Common myeloid progenitor, CD34-positive (primary cell): ENCODE measurements around the gene SCAMP5.

ENCODE experiments used
- CTCF ChIA-PET: fragments of 350-600 bp; sonication (Branson Sonifier 250); formaldehyde crosslinking; loops from one replicate; lab custom pipeline; 2021; ENCODE audit warnings: antibody characterized with exemption; lab: Charles Lee
- POLR2A ChIA-PET: fragments of 350-600 bp; sonication (Branson Sonifier 250); formaldehyde crosslinking; loops from one replicate; lab custom pipeline; 2021; ENCODE audit warnings: antibody characterized with exemption; lab: Charles Lee
- DNase-seq, 3 donors: peaks; one replicate each; pipeline versions ENCODE4 v3.0.0 to v3.0.0-alpha.2; 2013
- H3K27ac ChIP-seq, 2 experiments: 1 replicate in 1 of 2; 2 replicates in 1 of 2; pipeline ENCODE4 v1.7.0; 2013; ENCODE audit warnings: inconsistent platforms in 2 of 2, low read length in 2 of 2, mild to moderate bottlenecking in 2 of 2, low read depth in 1 of 2, moderate library complexity in 1 of 2; ENCODE audit not compliant: severe bottlenecking in 2 of 2, insufficient read depth in 1 of 2, poor library complexity in 1 of 2
- H3K27me3 ChIP-seq, 5 experiments: replicated peaks in 2 of 5; 1 replicate in 3 of 5; 2 replicates in 2 of 5; pipeline versions ENCODE4 v1.6.1 to v1.7.0; 2013; ENCODE audit warnings: low read length in 4 of 5, mild to moderate bottlenecking in 2 of 5, moderate library complexity in 2 of 5, inconsistent platforms in 1 of 5; ENCODE audit not compliant: insufficient read depth in 5 of 5, control insufficient read depth in 4 of 5
- H3K36me3 ChIP-seq, 4 experiments: 1 replicate in 2 of 4; 2 replicates in 2 of 4; pipeline versions ENCODE4 v1.6.1 to v1.7.0; 2013; ENCODE audit warnings: low read length in 3 of 4, control low read depth in 1 of 4, mild to moderate bottlenecking in 1 of 4; ENCODE audit not compliant: control insufficient read depth in 4 of 4, insufficient read depth in 4 of 4
- H3K4me1 ChIP-seq, 4 experiments: 1 replicate in 3 of 4; 2 replicates in 1 of 4; pipeline versions ENCODE4 v1.6.1 to v1.7.1; 2013; ENCODE audit warnings: low read length in 3 of 4, mild to moderate bottlenecking in 3 of 4, control low read depth in 1 of 4, inconsistent platforms in 1 of 4, moderate library complexity in 1 of 4; ENCODE audit not compliant: control insufficient read depth in 4 of 4, insufficient read depth in 4 of 4; ENCODE audit errors: control extremely low read depth in 1 of 4
- H3K4me3 ChIP-seq, 7 experiments: 1 replicate in 4 of 7; 2 replicates in 3 of 7; pipeline versions ENCODE4 v1.5.1 to v1.7.0; 2013; ENCODE audit warnings: mild to moderate bottlenecking in 7 of 7, low read length in 6 of 7, moderate library complexity in 6 of 7, inconsistent platforms in 2 of 7, low read depth in 2 of 7, control low read depth in 1 of 7; ENCODE audit not compliant: insufficient read depth in 4 of 7, control insufficient read depth in 1 of 7; ENCODE audit errors: extremely low read depth in 1 of 7
- H3K9me3 ChIP-seq, 5 experiments: 1 replicate in 4 of 5; 2 replicates in 1 of 5; pipeline versions ENCODE4 v1.6.1 to v1.7.1; 2013; ENCODE audit warnings: low read length in 4 of 5, mild to moderate bottlenecking in 2 of 5, inconsistent platforms in 1 of 5, low read depth in 1 of 5, moderate library complexity in 1 of 5; ENCODE audit not compliant: control insufficient read depth in 4 of 5, insufficient read depth in 2 of 5; ENCODE audit errors: control extremely low read depth in 1 of 5
- WGBS: methylation state at CpG from one replicate; pipeline ENCODE4 v1.1.5; 2013; ENCODE audit not compliant: insufficient coverage; 5-methylcytosine and 5-hydroxymethylcytosine counted together

Gene SCAMP5

GRCh38 chr15:75025107-75025506, 29.7 kb downstream of the SCAMP5 start:
- DNase-seq = peak in 1 of 3 donors; percentile 55
- Histone ChIP-seq H3K4me3 (peak overlapping the region in 1 of 7 experiments; percentile 9), H3K4me1 (peaks cover 2 to 79% (median 62%) of the 10 kb centered on the region in 4 experiments), H3K27ac (peak overlapping the region in 1 of 2 experiments; percentile 27), H3K36me3 (peaks cover 0 to 16% (median 4%) of the 10 kb centered on the region in 4 experiments), H3K9me3 (no peaks in the 10 kb centered on the region), H3K27me3 (no peaks in the 10 kb centered on the region)
- WGBS = 40% methylated on average over 3 of the region's 3 CpGs
- POLR2A ChIA-PET = interaction anchor here (0.8 kb wide), 1 partner anchor 176 kb away, joined by 3 read pairs; the partner anchor contains the start of gene C15orf39
- CTCF ChIA-PET = interaction anchor here (0.5 to 10.7 kb wide), 4 partner anchors 43 to 273 kb away, joined by 3 to 140 read pairs (median 4); no protein-coding TSS in a partner anchor

GRCh38 chr15:75025548-75026260, 30.3 kb downstream of the SCAMP5 start:
- POLR2A ChIA-PET = interaction anchor here (0.8 kb wide), 1 partner anchor 176 kb away, joined by 3 read pairs; the partner anchor contains the start of gene C15orf39
- WGBS = 100% methylated on average over 3 of the region's 5 CpGs
- Histone ChIP-seq H3K4me1 (peaks cover 2 to 84% (median 68%) of the 10 kb centered on the region in 4 experiments), H3K4me3 (peak overlapping the region in 1 of 7 experiments; percentile 9), H3K9me3 (no peaks in the 10 kb centered on the region), H3K27ac (peak overlapping the region in 1 of 2 experiments; percentile 27), H3K36me3 (peaks cover 0 to 21% (median 4%) of the 10 kb centered on the region in 4 experiments), H3K27me3 (no peaks in the 10 kb centered on the region)
- no peak for DNase-seq
- CTCF ChIA-PET = interaction anchor here (0.5 to 10.7 kb wide), 5 partner anchors 42 to 272 kb away, joined by 3 to 140 read pairs (median 3); no protein-coding TSS in a partner anchor

GRCh38 chr15:75027551-75027950, 32.2 kb downstream of the SCAMP5 start:
- DNase-seq = no peak
- Histone ChIP-seq H3K36me3 (peaks cover 0 to 23% (median 4%) of the 10 kb centered on the region in 4 experiments), H3K4me1 (peaks cover 2 to 87% (median 77%) of the 10 kb centered on the region in 4 experiments), H3K9me3 (no peaks in the 10 kb centered on the region), H3K27me3 (no peaks in the 10 kb centered on the region), H3K27ac (peak overlapping the region in 1 of 2 experiments; percentile 16), H3K4me3 (no peak overlapping the region)
- ChIA-PET CTCF (interaction anchor here (1.3 to 10.7 kb wide), 3 partner anchors 31 to 179 kb away, joined by 4 to 140 read pairs (median 5); no protein-coding TSS in a partner anchor), POLR2A (no interaction called here)
- WGBS = 84% methylated on average over 7 of the region's 7 CpGs

- Histone ChIP-seq H3K27ac (peak overlapping the region; percentile 56 to 73), H3K27me3 (no peaks in the 10 kb centered on the region), H3K4me1 (peaks cover 2 to 93% (median 86%) of the 10 kb centered on the region in 4 experiments), H3K4me3 (peak overlapping the region in 3 of 7 experiments; percentile 46 to 62 (median 50)), H3K9me3 (no peaks in the 10 kb centered on the region), H3K36me3 (peaks cover 0 to 23% (median 4%) of the 10 kb centered on the region in 4 experiments)
- no peak for DNase-seq
- WGBS = 64% methylated on average over 2 of the region's 4 CpGs
- CTCF ChIA-PET = interaction anchor here (0.9 to 10.7 kb wide), 21 partner anchors 9 to 205 kb away, joined by 3 to 140 read pairs (median 5); partner anchors contain the start of gene C15orf39
- POLR2A ChIA-PET = interaction anchor here (1.1 to 2.8 kb wide), 7 partner anchors 14 to 175 kb away, joined by 3 to 32 read pairs (median 11); partner anchors contain the start of gene C15orf39
Measured at GRCh38 chr15:75028991-75029377, 33.6 kb downstream of the SCAMP5 start.

- Histone ChIP-seq H3K4me1 (peaks cover 0 to 94% (median 84%) of the 10 kb centered on the region in 4 experiments), H3K4me3 (peak overlapping the region in 4 of 7 experiments; percentile 46 to 62 (median 54))
Measured at GRCh38 chr15:75029378-75030022, 34.1 kb downstream of the SCAMP5 start.

GRCh38 chr15:75030023-75030413, 34.7 kb downstream of the SCAMP5 start:
- Histone ChIP-seq H3K4me3 (peak overlapping the region in 4 of 7 experiments; percentile 19 to 62 (median 45)), H3K36me3 (peaks cover 0 to 23% (median 4%) of the 10 kb centered on the region in 4 experiments), H3K27ac (peak overlapping the region in 1 of 2 experiments; percentile 73), H3K27me3 (no peaks in the 10 kb centered on the region), H3K4me1 (peaks cover 0 to 92% (median 80%) of the 10 kb centered on the region in 4 experiments), H3K9me3 (no peaks in the 10 kb centered on the region)
- WGBS = 0% methylated on average over 2 of the region's 2 CpGs
- DNase-seq = peak; percentile 79 to 91 (median 91)
- ChIA-PET CTCF (interaction anchor here (0.7 to 10.7 kb wide), 27 partner anchors 8 to 278 kb away, joined by 3 to 140 read pairs (median 5); partner anchors contain the start of genes C15orf39 and RPP25), POLR2A (interaction anchor here (1.5 to 2.8 kb wide), 5 partner anchors 13 to 174 kb away, joined by 7 to 32 read pairs (median 11); partner anchors contain the start of gene C15orf39)

More at GRCh38 chr15:75029378-75030022, 34.1 kb downstream of the SCAMP5 start:
- ChIA-PET CTCF (interaction anchor here (0.7 to 10.7 kb wide), 26 partner anchors 8 to 278 kb away, joined by 3 to 140 read pairs (median 4); partner anchors contain the start of genes C15orf39 and RPP25), POLR2A (interaction anchor here (1.1 to 2.8 kb wide), 7 partner anchors 14 to 174 kb away, joined by 3 to 32 read pairs (median 11); partner anchors contain the start of gene C15orf39)
- no peaks in the 10 kb centered on the region for H3K9me3 ChIP-seq
- peaks cover 0 to 23% (median 4%) of the 10 kb centered on the region in 4 experiments for H3K36me3 ChIP-seq
- H3K27ac ChIP-seq = peak overlapping the region; percentile 72 to 73
- peak; percentile 92 to 97 (median 96) for DNase-seq
- H3K27me3 ChIP-seq = no peaks in the 10 kb centered on the region
- WGBS = no CpG with 5 or more reads among the region's 12 CpGs
